Activated CD8-positive, alpha-beta memory T cell treated with anti-CD3 and anti-CD28 coated beads for 36 hours (primary cell): ENCODE measurements around the gene AMH. TPM values are rescaled to one million over a fixed set of nuclear protein-coding genes. Genes with fewer than 3 reads are reported as not detected.

ENCODE experiments used
- CTCF ChIA-PET: fragments of 350-600 bp; sonication (Branson Sonifier 250); formaldehyde crosslinking; loops from one replicate; lab custom pipeline; 2021; ENCODE audit warnings: antibody characterized with exemption; lab: Charles Lee
- POLR2A ChIA-PET: fragments of 350-600 bp; sonication (Branson Sonifier 250); formaldehyde crosslinking; loops from one replicate; lab custom pipeline; 2021; ENCODE audit warnings: antibody characterized with exemption; lab: Charles Lee
- total RNA-seq, 2 experiments: library from RNA; stranded (reverse); gene quantifications; one replicate each; pipeline ENCODE4 v1.2.3, GENCODE V29; 2021

The AMH gene
- total RNA-seq, 2 experiments from 2014 or later: 5.9 to 6.3 TPM

GRCh38 chr19:2286402-2287140 is 37.4 kb downstream of the AMH start:
- POLR2A ChIA-PET: interaction anchor here (0.6 to 1.5 kb wide), 2 partner anchors 14 to 247 kb away, joined by 3 read pairs; no protein-coding TSS in a partner anchor
- CTCF ChIA-PET: interaction anchor here (2.2 kb wide), 1 partner anchor 13 kb away, joined by 8 read pairs; no protein-coding TSS in a partner anchor

- POLR2A ChIA-PET: interaction anchor here (0.6 to 1.4 kb wide), 2 partner anchors 14 to 50 kb away, joined by 3 to 5 read pairs; no protein-coding TSS in a partner anchor
- CTCF ChIA-PET: interaction anchor here (0.8 to 2.2 kb wide), 3 partner anchors 14 to 328 kb away, joined by 3 to 9 read pairs (median 5); partner anchors contain the start of gene PLEKHJ1
Measured at GRCh38 chr19:2287585-2288337, 38.6 kb downstream of the AMH start.

- ChIA-PET POLR2A (interaction anchor here (1.4 kb wide), 1 partner anchor 15 kb away, joined by 5 read pairs; no protein-coding TSS in a partner anchor), CTCF (interaction anchor here (0.8 to 2.2 kb wide), 3 partner anchors 14 to 327 kb away, joined by 3 to 9 read pairs (median 5); no protein-coding TSS in a partner anchor)
Measured at GRCh38 chr19:2288338-2288817, 39.3 kb downstream of the AMH start.

GRCh38 chr19:2288818-2289713 is 39.9 kb downstream of the AMH start:
- CTCF ChIA-PET: interaction anchor here (0.7 to 2.2 kb wide), 4 partner anchors 15 to 392 kb away, joined by 3 to 9 read pairs (median 4); no protein-coding TSS in a partner anchor
- POLR2A ChIA-PET: interaction anchor here (1.4 kb wide), 1 partner anchor 16 kb away, joined by 5 read pairs; no protein-coding TSS in a partner anchor

GRCh38 chr19:2289714-2290435 is 40.8 kb downstream of the AMH start:
- ChIA-PET CTCF (interaction anchor here (0.7 kb wide), 1 partner anchor 393 kb away, joined by 3 read pairs; no protein-coding TSS in a partner anchor), POLR2A (no interaction called here)

- ChIA-PET CTCF (interaction anchor here (0.6 kb wide), 1 partner anchor 100 kb away, joined by 3 read pairs; no protein-coding TSS in a partner anchor), POLR2A (no interaction called here)
Measured at GRCh38 chr19:2290441-2291184, 41.5 kb downstream of the AMH start.

GRCh38 chr19:2291185-2291751 is 42.1 kb downstream of the AMH start:
- ChIA-PET CTCF (interaction anchor here (0.6 kb wide), 2 partner anchors 100 to 261 kb away, joined by 3 read pairs; no protein-coding TSS in a partner anchor), POLR2A (no interaction called here)

- POLR2A ChIA-PET: no interaction called here
- CTCF ChIA-PET: interaction anchor here (1.3 kb wide), 1 partner anchor 21 kb away, joined by 3 read pairs; no protein-coding TSS in a partner anchor
Measured at GRCh38 chr19:2294687-2295335, 45.7 kb downstream of the AMH start.

- ChIA-PET POLR2A (no interaction called here), CTCF (interaction anchor here (0.5 kb wide), 1 partner anchor 9 kb away, joined by 3 read pairs; no protein-coding TSS in a partner anchor)
Measured at GRCh38 chr19:2296141-2296540, 47.0 kb downstream of the AMH start.

GRCh38 chr19:2300533-2300932 is 51.4 kb downstream of the AMH start:
- CTCF ChIA-PET: interaction anchor here (0.7 kb wide), 1 partner anchor 256 kb away, joined by 3 read pairs; no protein-coding TSS in a partner anchor
- POLR2A ChIA-PET: no interaction called here

Other genes with a start within 250 kb of the AMH start
- 10 to 100 TPM; 17.0 to 24.8 TPM for gene BTBD2, start 233.6 kb upstream of the AMH start, total RNA-seq
- gene MKNK2, start 198.1 kb upstream of the AMH start, total RNA-seq: 100 to 1,000 TPM; 164 to 171 TPM
- gene MOB3A, start 153.0 kb upstream of the AMH start, total RNA-seq: 100 to 1,000 TPM; 173 to 181 TPM
- gene IZUMO4, start 152.4 kb upstream of the AMH start, total RNA-seq: 1 to 10 TPM; 7.5 to 8.5 TPM
- gene AP3D1, start 97.8 kb upstream of the AMH start, total RNA-seq: 100 to 1,000 TPM in 1 of 2 experiments, 10 to 100 TPM in 1; 94.2 to 103 TPM
- gene DOT1L, start 85.4 kb upstream of the AMH start, total RNA-seq: 10 to 100 TPM; 84.1 to 86.3 TPM
- 10 to 100 TPM; 87.0 to 90.6 TPM for gene PLEKHJ1, start 13.0 kb upstream of the AMH start, total RNA-seq
- 100 to 1,000 TPM; 133 to 142 TPM for gene SF3A2, start 12.5 kb upstream of the AMH start, total RNA-seq
- gene JSRP1, start 7.1 kb downstream of the AMH start, total RNA-seq: 1 to 10 TPM in 1 of 2 experiments, under 1 TPM in 1; 0.61 to 1.3 TPM
- gene PEAK3, start 32.9 kb downstream of the AMH start, total RNA-seq: under 1 TPM in 1 of 2 experiments, not detected in 1; 0.06 TPM
- gene LINGO3, start 58.8 kb downstream of the AMH start, total RNA-seq: under 1 TPM; 0.15 to 0.17 TPM
- gene LSM7, start 79.3 kb downstream of the AMH start, total RNA-seq: 100 to 1,000 TPM; 170 to 175 TPM
- gene SPPL2B, start 79.4 kb downstream of the AMH start, total RNA-seq: 10 to 100 TPM; 44.5 to 45.0 TPM
- gene TMPRSS9, start 110.9 kb downstream of the AMH start, total RNA-seq: not detected
- 100 to 1,000 TPM; 165 to 172 TPM for gene TIMM13, start 178.3 kb downstream of the AMH start, total RNA-seq
- 100 to 1,000 TPM; 111 to 112 TPM for gene LMNB2, start 207.6 kb downstream of the AMH start, total RNA-seq
- 10 to 100 TPM; 30.8 to 31.6 TPM for gene GADD45B, start 226.8 kb downstream of the AMH start, total RNA-seq